SK-N-MC (cell line): Measurements from ENCODE around the gene PRKN.

Experiments used
- EZH2 ChIP-seq: fragments of 200-600 bp; sonication (generic); IDR thresholded peaks from one replicate; pipeline ENCODE4 v1.6.1; 2017; ENCODE audit warnings: antibody characterized with exemption
- FOXP2 ChIP-seq: optimal IDR thresholded peaks from 2 replicates; pipeline ENCODE3; 2011; ENCODE audit warnings: mild to moderate bottlenecking, moderate library complexity; ENCODE audit not compliant: insufficient read depth; ENCODE audit errors: extremely low read length, control extremely low read depth
- POLR2AphosphoS5 ChIP-seq: IDR thresholded peaks from 2 replicates; pipeline ENCODE4 v1.6.1; 2012; ENCODE audit warnings: mild to moderate bottlenecking, low read depth, low read length, borderline replicate concordance

GRCh38 chr6:162325051-162325450, 402.5 kb downstream of the PRKN start:
- TF ChIP-seq EZH2 (no peak), POLR2AphosphoS5 (no peak), FOXP2 (no peak)
